Kidney (tissue), 14 donors: ENCODE results near the gene FGF12. TPM values are rescaled to one million over a fixed set of nuclear protein-coding genes. Genes with fewer than 3 reads are reported as not detected.

Experiments
- DNase-seq, 5 donors: peaks; one replicate each; pipeline ENCODE4 v3.0.0-alpha.2; 2013 to 2020
- FAIRE-seq: peaks from 2 replicates; lab custom pipeline; 2012; peaks lifted over from hg19 to GRCh38; lab: Jason Lieb, UNC
- H3K27ac ChIP-seq, 2 donors: one replicate each; pipeline ENCODE4 v1.7.0; 2013; ENCODE audit warnings: low read depth in 2 of 2, low read length in 2 of 2, inconsistent platforms in 1 of 2
- H3K27me3 ChIP-seq: one replicate; pipeline ENCODE4 v1.7.1; 2013; ENCODE audit warnings: low read length, inconsistent platforms; ENCODE audit not compliant: control insufficient read depth, insufficient read depth
- H3K36me3 ChIP-seq, 3 donors: one replicate each; pipeline versions ENCODE4 v1.7.0 to v1.7.1; 2013; ENCODE audit warnings: low read length in 3 of 3, control low read depth in 1 of 3, inconsistent platforms in 1 of 3; ENCODE audit not compliant: insufficient read depth in 3 of 3, control insufficient read depth in 2 of 3
- H3K4me1 ChIP-seq, 3 donors: one replicate each; pipeline versions ENCODE4 v1.7.0 to v1.7.1; 2013; ENCODE audit warnings: low read length in 3 of 3, inconsistent platforms in 1 of 3, low read depth in 1 of 3; ENCODE audit not compliant: control insufficient read depth in 2 of 3, insufficient read depth in 2 of 3
- H3K4me3 ChIP-seq, 3 donors: one replicate each; pipeline versions ENCODE4 v1.7.0 to v1.8.1; 2013; ENCODE audit warnings: low read length in 3 of 3, control low read depth in 1 of 3, inconsistent platforms in 1 of 3
- H3K9ac ChIP-seq, 3 donors: one replicate each; pipeline versions ENCODE4 v1.7.0 to v1.7.1; 2013; ENCODE audit warnings: low read length in 3 of 3, control low read depth in 1 of 3, inconsistent platforms in 1 of 3
- H3K9me3 ChIP-seq, 3 donors: one replicate each; pipeline versions ENCODE4 v1.7.0 to v1.7.1; 2013; ENCODE audit warnings: low read length in 3 of 3, control low read depth in 1 of 3, inconsistent platforms in 1 of 3; ENCODE audit not compliant: control insufficient read depth in 2 of 3, insufficient read depth in 1 of 3
- CTCF ChIP-seq: IDR thresholded peaks from 3 replicates; pipeline ENCODE4 v1.5.1; 2012; ENCODE audit warnings: mild to moderate bottlenecking, moderate library complexity, borderline replicate concordance; ENCODE audit not compliant: insufficient read depth; ENCODE audit errors: extremely low read depth
- intact Hi-C: fragments of 100-400 bp; cut with DNase I; formaldehyde crosslinking; loops from one replicate; pipeline ENCODE4 v1.11.1; 2022
- polyA plus RNA-seq: library from polyadenylated mRNA; stranded (reverse); fragments of 350-450 nt; fragmentation: Illumina TruSeq; extraction: RNeasy Lipid Tissue Mini Kit (QIAGEN cat#74804); gene quantifications from one replicate; pipeline ENCODE4 v1.2.3, GENCODE V29; 2014; ENCODE audit warnings: low read depth, low replicate concordance; ENCODE audit not compliant: insufficient read depth
- total RNA-seq: library from RNA; stranded (reverse); fragmentation: NEBNext Ultra II Directional; extraction: Animal tissue kit (Norgen Biotek cat#: 25700); gene quantifications from one replicate; pipeline ENCODE4 v1.2.1, GENCODE V29; 2021
- donor health status: control.
- donor health status: control.
- donor health status: control.
- donor health status: control.
- donor health status: control.
- donor health status: DM: yes; HTN: yes; CAD: no.
- donor health status: Normal renal cell carcinoma (clear cell type).

Gene FGF12
- total and polyA plus RNA-seq, 2 donors from 2014 or later: 1.8 to 3.7 TPM

GRCh38 chr3:192641919-192642318, 85.4 kb downstream of the FGF12 start:
- no peak overlapping the region for H3K4me3 ChIP-seq
- TF ChIP-seq CTCF: no peak
- no peak overlapping the region for H3K27ac ChIP-seq
- H3K36me3 ChIP-seq: no peaks in the 10 kb centered on the region
- no peak overlapping the region for H3K9ac ChIP-seq
- no peak for DNase-seq
- no peak for FAIRE-seq
- H3K4me1 ChIP-seq: no peaks in the 10 kb centered on the region
- no peaks in the 10 kb centered on the region for H3K9me3 ChIP-seq
- no peaks in the 10 kb centered on the region for H3K27me3 ChIP-seq
- intact Hi-C loops: no loop called here

GRCh38 chr3:192639987-192640386, 87.4 kb downstream of the FGF12 start:
- H3K4me3 ChIP-seq: no peak overlapping the region
- no peaks in the 10 kb centered on the region for H3K9me3 ChIP-seq
- intact Hi-C loops: no loop called here
- H3K9ac ChIP-seq: no peak overlapping the region
- H3K27ac ChIP-seq: no peak overlapping the region
- FAIRE-seq (no peak), DNase-seq (no peak)
- no peak for TF ChIP-seq CTCF
- no peaks in the 10 kb centered on the region for H3K4me1 ChIP-seq
- no peaks in the 10 kb centered on the region for H3K36me3 ChIP-seq
- no peaks in the 10 kb centered on the region for H3K27me3 ChIP-seq

- no peak for DNase-seq
- Histone ChIP-seq H3K27ac (no peak overlapping the region), H3K27me3 (no peaks in the 10 kb centered on the region), H3K9me3 (no peaks in the 10 kb centered on the region), H3K36me3 (no peaks in the 10 kb centered on the region), H3K4me1 (no peaks in the 10 kb centered on the region), H3K9ac (no peak overlapping the region), H3K4me3 (no peak overlapping the region)
- intact Hi-C loops: no loop called here
- no peak for FAIRE-seq
- TF ChIP-seq CTCF: no peak
These were observed 89.5 kb downstream of the FGF12 start for GRCh38 chr3:192637803-192638202.
